HUDEP-2 (cell line): ENCODE results near the gene FRK.
"Not testable (repeated sequence)": the region's sequence is repeated elsewhere in the genome, so short reads cannot be mapped to it uniquely, and the experiment has no call there.

Experiments
- DNase-seq, 76 experiments: peaks; one replicate each; lab custom pipeline; 2025; ENCODE audit not compliant: unreplicated experiment in 76 of 76; lab: John Stamatoyannopoulos, UW

The FRK gene

GRCh38 chr6:116010790-116011401, 49.8 kb downstream of the FRK start:
- peak in 54 of 76 experiments; percentile 3 to 75 (median 30) for DNase-seq

DNA sequence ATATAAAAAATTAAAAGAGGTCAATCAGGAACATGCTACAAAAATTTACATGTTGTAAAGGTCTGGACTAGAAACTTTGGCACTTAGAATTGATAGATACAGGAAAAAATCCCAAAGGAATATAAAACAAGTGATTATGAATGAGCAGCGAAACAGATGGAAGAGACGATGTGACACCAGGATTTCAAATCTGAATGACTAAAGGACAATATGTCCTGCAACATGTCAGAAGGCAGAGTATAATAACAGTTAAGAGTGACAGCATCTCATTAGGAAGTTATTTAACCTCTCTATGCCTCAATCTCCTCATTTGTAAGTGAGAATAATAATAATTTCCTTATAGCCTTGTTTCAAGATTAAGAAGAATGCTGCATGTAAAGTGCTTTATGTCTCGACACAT, 50.3 kb downstream of the FRK start:
- no peak for DNase-seq

DNA sequence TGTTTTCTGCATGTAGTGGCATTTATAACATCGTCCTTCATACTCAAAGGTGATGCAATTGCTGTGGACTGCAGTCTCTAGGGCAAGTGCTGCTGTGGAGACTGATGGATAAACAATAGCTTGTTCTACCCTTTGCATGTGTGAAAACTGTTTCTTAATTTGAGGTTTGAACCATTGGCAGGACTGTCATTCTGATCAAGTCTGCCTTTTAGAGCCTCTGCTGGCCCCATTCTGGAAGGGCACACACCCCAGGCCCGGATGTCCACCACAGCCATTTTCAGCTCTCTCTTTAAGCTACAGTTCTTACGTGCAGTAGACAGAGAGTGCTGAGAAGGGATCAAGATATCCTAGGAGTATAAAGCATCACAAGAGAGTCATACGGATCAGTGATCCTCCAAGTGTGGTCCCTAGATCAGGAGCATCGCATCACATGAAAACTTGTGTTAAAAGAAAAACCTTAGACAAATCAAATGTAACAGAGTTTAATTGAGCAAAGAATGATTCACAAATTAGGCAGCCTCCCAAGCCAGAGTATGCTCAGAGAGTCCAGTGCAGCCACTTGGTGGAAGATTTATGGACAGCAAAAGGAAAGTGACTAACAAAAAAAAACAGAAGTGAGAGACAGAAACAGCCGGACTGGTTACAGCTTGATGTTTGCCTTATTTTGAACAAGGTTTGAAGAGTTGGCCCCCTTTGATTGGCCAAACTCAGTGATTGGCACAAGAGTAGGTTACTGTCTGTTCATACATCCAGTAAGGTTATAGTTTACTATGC, 52.0 kb downstream of the FRK start:
- no peak for DNase-seq

GRCh38 chr6:116004841-116005815, 55.6 kb downstream of the FRK start:
- no peak for DNase-seq

DNA sequence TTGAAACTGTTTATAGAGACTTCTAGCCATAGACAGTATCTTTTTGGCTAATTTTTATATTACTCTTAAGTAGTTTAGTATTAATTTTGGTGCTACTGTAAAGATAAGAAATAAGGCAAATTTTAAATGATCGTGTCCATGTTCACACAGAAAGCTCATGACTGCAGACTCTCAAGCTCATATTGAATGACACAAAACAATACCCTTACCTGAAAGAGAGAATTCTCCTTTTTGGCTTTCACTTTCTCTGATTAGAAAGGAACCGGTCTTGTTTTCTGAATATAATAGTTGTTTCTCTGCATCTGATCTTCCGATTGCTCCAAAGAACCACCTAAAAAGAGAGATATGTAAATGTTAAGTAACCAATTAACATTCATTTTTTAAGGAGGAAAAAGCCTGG, 57.0 kb downstream of the FRK start:
- DNase-seq = no peak

GRCh38 chr6:116002756-116003155, 57.9 kb downstream of the FRK start:
- DNase-seq = no peak

DNA sequence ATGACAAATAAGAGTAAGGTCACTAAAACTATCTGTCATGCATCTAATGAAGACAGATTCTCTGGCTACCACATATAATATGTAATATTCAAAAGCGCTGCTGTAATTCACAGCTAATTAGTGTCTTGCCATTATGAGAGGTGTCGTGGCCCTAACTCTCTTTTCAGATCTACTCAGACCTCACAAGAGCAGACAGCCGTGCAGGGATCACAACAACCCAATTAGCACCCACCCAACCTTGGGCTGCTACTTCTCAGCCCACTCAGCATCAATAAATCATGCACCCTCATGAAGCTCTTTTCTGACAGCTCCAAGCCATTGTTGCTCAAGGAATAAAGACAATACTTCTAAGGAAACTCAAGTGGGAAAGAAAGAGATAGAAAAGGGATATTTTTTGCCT, 61.5 kb downstream of the FRK start:
- no peak for DNase-seq

GRCh38 chr6:115997990-115998585, 62.6 kb downstream of the FRK start:
- DNase-seq = no peak

GRCh38 chr6:115986026-115986425, 74.7 kb downstream of the FRK start:
- DNase-seq = no peak

DNA sequence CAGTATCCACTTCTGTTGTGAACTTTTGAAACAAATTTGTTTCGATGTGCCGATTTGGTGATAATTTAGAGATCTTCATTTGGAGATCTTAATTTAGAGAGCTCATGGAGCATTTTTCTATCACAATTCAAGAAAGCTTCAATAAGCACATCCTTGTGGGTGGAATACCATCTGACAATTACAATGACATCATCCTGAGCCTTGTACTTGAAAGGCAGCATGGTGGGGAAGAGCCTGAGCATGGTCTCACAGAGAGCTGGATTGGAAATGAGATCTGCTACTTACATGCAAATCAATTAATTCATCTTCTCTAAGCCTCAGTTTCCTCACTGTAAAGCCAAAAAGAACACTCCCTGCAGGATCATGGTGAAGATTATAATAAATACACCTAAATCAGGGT, 75.9 kb downstream of the FRK start:
- DNase-seq = no peak

DNA sequence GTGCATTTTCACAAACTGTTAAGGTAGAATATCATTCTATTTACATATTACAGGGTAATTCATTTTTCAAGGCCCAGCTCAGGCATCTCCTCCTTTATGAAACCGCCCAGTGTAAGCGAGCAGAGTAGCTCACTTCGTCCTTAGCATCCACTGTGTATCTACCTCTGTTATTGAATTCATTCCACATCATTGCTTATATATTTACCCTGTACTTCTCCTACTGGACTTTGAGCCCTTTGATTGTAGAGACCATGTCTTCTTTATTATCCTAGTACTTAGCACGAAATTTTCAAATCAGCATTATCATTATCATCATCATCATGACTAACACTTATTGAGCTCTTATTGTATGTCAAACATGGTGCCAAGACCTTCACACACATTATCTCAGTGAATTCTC, 76.7 kb downstream of the FRK start:
- no peak for DNase-seq

GRCh38 chr6:115982453-115982852, 78.2 kb downstream of the FRK start:
- DNase-seq = no peak

DNA sequence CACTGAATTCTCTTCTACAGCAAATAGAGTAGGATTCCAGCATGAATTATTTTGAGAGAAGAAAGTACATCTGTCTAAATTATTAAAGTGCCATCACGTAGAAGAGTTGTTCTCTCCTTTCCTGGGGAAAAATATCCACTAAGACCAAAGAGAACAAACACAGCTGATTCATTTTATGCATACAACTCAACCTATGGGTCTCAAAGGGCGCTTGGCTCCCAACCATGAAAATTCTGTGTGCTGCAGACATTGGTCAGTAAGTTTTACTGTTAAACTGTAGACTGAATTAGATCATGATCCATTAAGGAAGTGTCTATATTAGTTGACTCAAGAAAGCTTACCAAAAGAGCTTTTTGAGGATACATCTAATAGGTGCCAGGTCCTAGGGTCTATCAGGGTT, 83.5 kb downstream of the FRK start:
- DNase-seq = no peak

GRCh38 chr6:115976321-115976870, 84.3 kb downstream of the FRK start:
- no peak for DNase-seq

- no peak for DNase-seq
Measured at GRCh38 chr6:115972679-115973078, 88.0 kb downstream of the FRK start.

DNA sequence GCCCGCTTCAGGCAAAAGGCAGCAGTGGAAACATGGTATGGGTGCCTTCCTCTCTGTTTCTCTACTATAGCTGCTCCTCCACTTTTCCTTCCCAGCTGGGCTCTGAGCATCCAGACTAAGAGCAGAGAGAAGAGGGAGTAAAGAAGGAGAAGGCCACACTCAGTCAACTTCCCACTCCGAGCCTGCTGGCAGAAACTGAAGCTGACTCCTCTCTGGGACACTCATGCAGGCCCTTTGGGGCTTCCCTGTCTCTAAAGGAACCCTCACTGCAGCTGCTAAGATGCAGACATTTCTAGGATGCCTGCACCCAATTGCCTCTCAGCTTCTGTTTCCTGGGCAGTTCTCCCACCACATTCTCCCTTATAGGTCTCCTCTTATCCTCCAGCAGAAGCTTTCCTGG, 88.9 kb downstream of the FRK start:
- DNase-seq = no peak

- no peak for DNase-seq
Measured at GRCh38 chr6:115969930-115970273, 90.8 kb downstream of the FRK start.

DNA sequence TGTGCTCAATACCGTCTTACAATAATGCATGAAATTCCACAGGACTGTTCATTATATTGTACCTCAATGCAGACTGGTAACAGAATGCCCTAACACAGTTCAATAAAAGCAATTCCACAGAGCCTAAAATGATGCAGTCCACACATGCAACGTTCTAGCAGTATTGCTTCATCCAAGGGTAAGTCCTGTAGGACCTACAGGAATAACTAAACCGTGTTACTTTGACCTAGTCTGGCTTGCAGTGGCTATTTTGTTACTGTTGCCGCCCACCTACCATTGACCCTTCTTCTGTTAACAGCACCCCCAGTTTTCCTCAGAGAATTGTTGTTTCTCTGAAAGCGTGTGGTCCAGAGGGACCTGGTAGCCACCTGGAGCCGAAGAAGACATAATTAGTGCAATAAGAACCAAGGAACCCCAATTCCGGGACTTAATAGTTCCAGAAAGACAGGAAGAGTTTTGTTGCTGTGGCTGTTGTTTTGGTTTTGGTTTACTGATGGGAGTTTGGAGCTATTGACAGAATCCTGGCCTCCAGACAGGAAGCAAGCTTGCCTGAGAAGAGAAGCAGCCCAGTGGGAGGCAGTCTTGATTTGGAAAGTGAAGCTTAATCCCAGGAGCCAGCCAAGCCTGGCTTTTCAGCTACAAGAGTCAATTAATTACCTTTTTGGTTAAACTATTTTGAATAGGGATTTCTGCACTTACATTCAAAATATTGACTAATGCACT, 91.3 kb downstream of the FRK start:
- no peak for DNase-seq

DNA sequence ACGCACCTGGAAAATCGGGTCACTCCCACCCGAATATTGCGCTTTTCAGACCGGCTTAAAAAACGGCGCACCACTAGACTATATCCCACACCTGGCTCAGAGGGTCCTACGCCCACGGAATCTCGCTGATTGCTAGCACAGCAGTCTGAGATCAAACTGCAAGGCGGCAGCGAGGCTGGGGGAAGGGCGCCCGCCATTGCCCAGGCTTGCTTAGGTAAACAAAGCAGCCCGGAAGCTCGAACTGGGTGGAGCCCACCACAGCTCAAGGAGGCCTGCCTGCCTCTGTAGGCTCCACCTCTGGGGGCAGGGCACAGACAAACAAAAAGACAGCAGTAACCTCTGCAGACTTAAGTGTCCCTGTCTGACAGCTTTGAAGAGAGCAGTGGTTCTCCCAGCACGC, 100.4 kb downstream of the FRK start:
- DNase-seq = not testable (repeated sequence)

GRCh38 chr6:115958958-115959357, 101.7 kb downstream of the FRK start:
- DNase-seq = no peak
